IMR-90 (cell line): ENCODE results near the gene NNAT. TPM values are rescaled to one million over a fixed set of nuclear protein-coding genes. Genes with fewer than 3 reads are reported as not detected.

Source experiments
- ATAC-seq: fragments of 200-7000 bp; cut with Tn5 transposase; 2 replicates; pipeline ENCODE4 v1.9.1; 2020; ENCODE audit warnings: low read depth, mild to moderate bottlenecking, moderate library complexity
- BruUV-seq: library from RNA; stranded (reverse); fragments of 400-500 nt; replicated peaks from 2 replicates; lab custom pipeline; 2021; lab: Mats Ljungman, UMichigan
- CTCF ChIA-PET: fragments of 300-600 bp; formaldehyde crosslinking; extraction: SDS; loops from one replicate; lab custom pipeline; 2021; ENCODE audit warnings: antibody characterized with exemption; lab: Yijun Ruan, JAX
- POLR2A ChIA-PET: fragments of 300-600 bp; sonication (Branson Sonifier 250); formaldehyde crosslinking; loops from one replicate; lab custom pipeline; 2022; ENCODE audit warnings: antibody characterized with exemption; ENCODE audit not compliant: unreplicated experiment; lab: Charles Lee
- DNase-seq: peaks from one replicate; pipeline ENCODE4 v3.0.0; 2013
- H2AFZ ChIP-seq: replicated peaks from 2 replicates; pipeline ENCODE3; 2013; ENCODE audit warnings: low read length, mild to moderate bottlenecking; ENCODE audit not compliant: poor library complexity
- H2AK5ac ChIP-seq: 2 replicates; pipeline ENCODE4 v1.6.1; 2013; ENCODE audit warnings: low read depth, low read length, inconsistent platforms
- H2AK9ac ChIP-seq: replicated peaks from 2 replicates; pipeline ENCODE3; 2013; ENCODE audit warnings: mild to moderate bottlenecking, low read depth, low read length, moderate library complexity; ENCODE audit not compliant: poor library complexity
- H2BK120ac ChIP-seq: 2 replicates; pipeline ENCODE4 v1.6.1; 2013; ENCODE audit warnings: low read depth, low read length, inconsistent platforms
- H2BK15ac ChIP-seq: 3 replicates; pipeline ENCODE4 v1.6.1; 2013; ENCODE audit warnings: low read depth, low read length, inconsistent platforms
- H2BK20ac ChIP-seq: 2 replicates; pipeline ENCODE4 v1.6.1; 2013; ENCODE audit warnings: low read depth, mild to moderate bottlenecking, inconsistent platforms, low read length, moderate library complexity
- H2BK5ac ChIP-seq: 2 replicates; pipeline ENCODE4 v1.6.1; 2013; ENCODE audit warnings: mild to moderate bottlenecking, low read depth, low read length, inconsistent platforms; ENCODE audit not compliant: poor library complexity, severe bottlenecking
- H3K14ac ChIP-seq: replicated peaks from 2 replicates; pipeline ENCODE4 v1.6.1; 2013; ENCODE audit warnings: low read depth, low read length, inconsistent platforms
- H3K18ac ChIP-seq: 2 replicates; pipeline ENCODE4 v1.6.1; 2013; ENCODE audit warnings: low read depth, low read length, control low read depth
- H3K23ac ChIP-seq: 2 replicates; pipeline ENCODE4 v1.6.1; 2013; ENCODE audit warnings: low read depth, low read length, inconsistent platforms
- H3K27ac ChIP-seq: 2 replicates; pipeline ENCODE4 v1.5.1; 2013; ENCODE audit warnings: mild to moderate bottlenecking, control low read depth, low read length; ENCODE audit not compliant: insufficient read depth
- H3K27me3 ChIP-seq: 2 replicates; pipeline ENCODE4 v1.6.1; 2013; ENCODE audit warnings: low read length; ENCODE audit not compliant: control insufficient read depth, insufficient read depth
- H3K36me3 ChIP-seq: 2 replicates; pipeline ENCODE4 v1.6.1; 2013; ENCODE audit warnings: low read length, mixed read lengths; ENCODE audit not compliant: control insufficient read depth, insufficient read depth
- H3K4ac ChIP-seq: 2 replicates; pipeline ENCODE4 v1.6.1; 2013; ENCODE audit warnings: low read depth, low read length, inconsistent platforms
- H3K4me1 ChIP-seq: 2 replicates; pipeline ENCODE4 v1.6.1; 2013; ENCODE audit warnings: low read length, mixed read lengths; ENCODE audit not compliant: control insufficient read depth, insufficient read depth
- H3K4me2 ChIP-seq: 2 replicates; pipeline ENCODE4 v1.6.1; 2013; ENCODE audit warnings: low read depth, mild to moderate bottlenecking, control low read depth, low read length, moderate library complexity
- H3K4me3 ChIP-seq: 2 replicates; pipeline ENCODE4 v1.5.1; 2013; ENCODE audit warnings: low read depth, mild to moderate bottlenecking, control low read depth, low read length, moderate library complexity; ENCODE audit not compliant: insufficient read depth
- H3K56ac ChIP-seq: 2 replicates; pipeline ENCODE4 v1.6.1; 2013; ENCODE audit warnings: low read length, inconsistent platforms; ENCODE audit not compliant: insufficient read depth; ENCODE audit errors: extremely low read depth
- H3K79me1 ChIP-seq, 2 experiments: 2 replicates each; pipeline ENCODE4 v1.6.1; 2013; ENCODE audit warnings: low read length in 2 of 2, inconsistent platforms in 1 of 2, low read depth in 1 of 2
- H3K9ac ChIP-seq: 2 replicates; pipeline ENCODE4 v1.6.1; 2013; ENCODE audit warnings: low read depth, low read length, control low read depth
- H3K9me1 ChIP-seq: 2 replicates; pipeline ENCODE4 v1.6.1; 2013; ENCODE audit warnings: low read length, inconsistent platforms; ENCODE audit not compliant: insufficient read depth
- H3K9me3 ChIP-seq: 2 replicates; pipeline ENCODE4 v1.6.1; 2013; ENCODE audit warnings: low read length; ENCODE audit not compliant: control insufficient read depth, insufficient read depth
- H4K20me1 ChIP-seq: 2 replicates; pipeline ENCODE4 v1.6.1; 2013; ENCODE audit warnings: low read length, inconsistent platforms; ENCODE audit not compliant: insufficient read depth
- H4K5ac ChIP-seq: 2 replicates; pipeline ENCODE4 v1.6.1; 2013; ENCODE audit warnings: mild to moderate bottlenecking, low read depth, low read length, control low read depth
- H4K8ac ChIP-seq, 2 experiments: 2 replicates each; pipeline ENCODE4 v1.6.1; 2013; ENCODE audit warnings: low read depth in 2 of 2, low read length in 2 of 2, control low read depth in 1 of 2, inconsistent platforms in 1 of 2
- H4K91ac ChIP-seq: 2 replicates; pipeline ENCODE4 v1.6.1; 2013; ENCODE audit warnings: low read depth, low read length, inconsistent platforms; ENCODE audit not compliant: insufficient read depth
- BHLHE40 ChIP-seq: fragments of 150-350 bp; IDR thresholded peaks from 2 replicates; pipeline ENCODE4 v1.6.1; 2016; ENCODE audit warnings: mild to moderate bottlenecking, low read depth, low read length
- CEBPB ChIP-seq: IDR thresholded peaks from 2 replicates; pipeline ENCODE4 v1.6.1; 2012; ENCODE audit warnings: low read depth, low read length, improper control_type of control experiment
- CHD1 ChIP-seq: IDR thresholded peaks from 2 replicates; pipeline ENCODE4 v1.6.1; 2012; ENCODE audit warnings: low read depth, low read length, improper control_type of control experiment
- CTCF ChIP-seq: conservative IDR thresholded peaks from 2 replicates; pipeline ENCODE4 v1.5.1; 2012; ENCODE audit warnings: mild to moderate bottlenecking, low read depth, low read length, improper control_type of control experiment
- FOS ChIP-seq: fragments of 150-350 bp; IDR thresholded peaks from 2 replicates; pipeline ENCODE4 v1.6.1; 2016; ENCODE audit warnings: low read depth, low read length
- MAFK ChIP-seq: IDR thresholded peaks from 2 replicates; pipeline ENCODE4 v1.6.1; 2012; ENCODE audit warnings: low read depth, low read length, improper control_type of control experiment
- MAZ ChIP-seq: IDR thresholded peaks from 2 replicates; pipeline ENCODE4 v1.6.1; 2012; ENCODE audit warnings: low read depth, mild to moderate bottlenecking, low read length, improper control_type of control experiment, moderate library complexity, borderline replicate concordance
- MXI1 ChIP-seq: IDR thresholded peaks from 2 replicates; pipeline ENCODE4 v1.6.1; 2012; ENCODE audit warnings: low read depth, mild to moderate bottlenecking, low read length, moderate library complexity, borderline replicate concordance
- NFE2L2 ChIP-seq: fragments of 150-350 bp; IDR thresholded peaks from 2 replicates; pipeline ENCODE4 v1.6.1; 2016; ENCODE audit warnings: low read depth, mild to moderate bottlenecking, low read length
- POLR2A ChIP-seq: IDR thresholded peaks from 2 replicates; pipeline ENCODE4 v1.6.1; 2012; ENCODE audit warnings: mild to moderate bottlenecking, low read depth, low read length
- RCOR1 ChIP-seq: IDR thresholded peaks from 2 replicates; pipeline ENCODE4 v1.6.1; 2012; ENCODE audit warnings: mild to moderate bottlenecking, low read length, improper control_type of control experiment; ENCODE audit not compliant: insufficient replicate concordance
- RFX5 ChIP-seq: IDR thresholded peaks from 2 replicates; pipeline ENCODE4 v1.8.0; 2012; ENCODE audit warnings: low read depth, mild to moderate bottlenecking, low read length, moderate library complexity
- SMC3 ChIP-seq: fragments of 150-350 bp; IDR thresholded peaks from 2 replicates; pipeline ENCODE4 v1.6.1; 2016; ENCODE audit warnings: low read depth, mild to moderate bottlenecking, antibody characterized with exemption, low read length, moderate library complexity
- WGBS, 2 experiments: methylation state at CpG; one replicate each; pipeline versions ENCODE4 v1.1.5 to v1.1.7; 2013; ENCODE audit warnings: missing lambda C conversion rate in 2 of 2; ENCODE audit not compliant: insufficient read length in 1 of 2; ENCODE audit errors: extremely low coverage in 2 of 2; 5-methylcytosine and 5-hydroxymethylcytosine counted together
- dilution Hi-C: fragments of 300-500 bp; cut with HindIII; formaldehyde crosslinking; loops from one replicate; pipeline ENCODE4 v1.14.3; 2018; ENCODE audit warnings: low sequenced_read_pairs; ENCODE audit not compliant: unreplicated experiment
- in situ Hi-C: fragments of 300-500 bp; cut with MboI; formaldehyde crosslinking; loops from 3 replicates; pipeline ENCODE4 v1.14.3; 2019; ENCODE audit warnings: low sequenced_read_pairs, inconsistent platforms, mixed read lengths
- intact Hi-C: fragments of 100-400 bp; cut with micrococcal nuclease; formaldehyde crosslinking; loops from 2 replicates; pipeline ENCODE4 v1.10.0; 2022
- polyA plus RNA-seq, 3 experiments: library from polyadenylated mRNA; depleted of rRNA; stranded (reverse); fragments of >200 nt; gene quantifications; 2 replicates each; pipeline ENCODE4 v1.2.3, GENCODE V29; 2012; ENCODE audit warnings: low replicate concordance in 1 of 3
- total RNA-seq: library from RNA; depleted of rRNA; stranded (reverse); fragments of >200 nt; gene quantifications from 2 replicates; pipeline ENCODE4 v1.2.3, GENCODE V29; 2012

NNAT gene
- total and polyA plus RNA-seq, 2 of the 4 experiments (the other 2 are of a cell fraction): 2.0 to 6.5 TPM

DNA sequence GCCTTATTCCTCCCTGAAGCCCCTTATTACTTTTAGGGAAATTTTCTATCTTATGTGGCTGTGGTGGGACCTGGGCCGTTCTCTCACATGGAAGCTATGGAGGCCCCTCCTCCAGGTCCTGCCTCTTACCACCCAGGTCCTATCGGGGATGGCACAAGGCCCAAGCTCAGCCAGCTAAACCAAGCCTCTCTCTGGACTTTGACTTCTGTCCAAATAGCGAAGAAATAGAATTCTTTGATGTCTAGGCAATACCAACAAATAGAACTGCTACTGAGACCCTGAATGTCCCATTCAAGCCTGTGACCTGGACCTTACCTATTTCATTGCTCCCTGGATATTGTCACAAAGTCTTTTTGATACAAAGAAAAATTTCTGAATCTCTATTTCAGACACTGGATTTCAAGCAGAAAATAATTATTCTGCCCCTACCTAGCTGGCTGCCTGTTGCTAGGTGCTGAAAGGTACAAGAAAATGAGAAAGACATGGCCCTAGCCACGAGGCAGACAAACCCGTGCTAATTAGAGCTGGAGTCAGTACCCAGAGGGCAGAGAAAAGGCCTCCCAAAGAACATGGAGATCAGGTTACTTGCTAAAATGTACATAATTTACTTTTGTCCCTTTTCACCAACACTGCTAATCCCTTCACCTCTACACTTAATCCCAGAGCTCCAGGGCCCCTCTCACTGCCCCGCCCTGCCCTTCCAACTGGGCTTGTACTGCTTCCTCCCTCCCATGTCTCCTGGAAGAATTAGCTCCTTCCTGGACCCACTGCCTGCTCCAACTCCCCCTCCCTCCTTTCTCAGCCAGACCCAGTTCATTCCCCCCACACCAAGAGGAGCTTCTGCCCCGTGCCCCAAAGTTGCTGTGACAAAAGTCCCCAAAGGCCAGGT lies 15.5 kb upstream of the NNAT start (continued):
- no peak for TF ChIP-seq POLR2A
- no peak for TF ChIP-seq FOS

DNA sequence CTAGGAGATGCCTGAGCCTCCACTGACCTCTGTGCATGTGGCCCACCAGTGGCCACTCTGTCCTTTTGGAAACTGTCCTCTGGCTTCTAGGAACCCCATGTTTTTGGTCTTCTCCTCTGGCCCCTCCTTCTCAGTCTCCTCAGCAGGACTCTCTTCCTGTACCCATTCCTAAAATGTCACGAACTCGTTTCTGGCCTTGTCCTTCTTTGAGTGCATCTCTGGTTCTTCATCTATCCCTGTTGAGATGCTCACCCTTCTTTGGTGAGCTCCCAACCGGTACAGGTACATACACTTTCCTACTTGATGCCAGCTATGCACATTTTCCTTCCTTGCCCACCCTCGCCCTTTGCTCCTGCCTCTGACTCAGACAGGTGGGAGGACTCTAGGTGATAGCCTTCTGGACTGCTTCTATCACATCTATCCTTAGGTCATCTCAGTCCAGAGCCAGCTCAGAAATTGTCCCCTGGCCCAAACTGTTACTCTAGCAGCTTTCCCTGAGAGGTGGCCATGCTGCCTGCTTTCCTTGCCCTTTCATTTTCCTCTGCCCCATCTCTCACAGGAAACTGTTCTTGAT lies 14.8 kb upstream of the NNAT start:
- H2AFZ ChIP-seq: no peak overlapping the region
- CTCF ChIA-PET: interaction anchor here (0.6 kb wide), 1 partner anchor 43 kb away, joined by 3 read pairs; no protein-coding TSS in a partner anchor
- H3K36me3 ChIP-seq: peaks cover 12% of the 10 kb centered on the region
- H2BK20ac ChIP-seq: no peak overlapping the region
- no TSS peak for BruUV-seq
- H3K4me1 ChIP-seq: peaks cover 2% of the 10 kb centered on the region; the same call in 1 of the 2 replicates
- H2AK5ac ChIP-seq: no peak overlapping the region
- no peak overlapping the region for H2BK120ac ChIP-seq
- H3K14ac ChIP-seq: no peak overlapping the region
- peaks cover 16 to 48% of the 10 kb centered on the region in 2 experiments for H3K79me1 ChIP-seq
- WGBS, 2 experiments: 90% methylated on average over 2 of the region's 4 CpGs; no CpG with 5 or more reads in 1 of the 2 experiments
- ATAC-seq: no peak
- H3K9me3 ChIP-seq: no peaks in the 10 kb centered on the region
- TF ChIP-seq RCOR1 (no peak), BHLHE40 (no peak), CTCF (no peak), MAZ (no peak), SMC3 (no peak), CHD1 (no peak), MAFK (no peak), RFX5 (no peak), CEBPB (no peak), NFE2L2 (no peak), MXI1 (no peak)
- no peak overlapping the region for H2AK9ac ChIP-seq
- H3K56ac ChIP-seq: no peak overlapping the region
- dilution Hi-C loops (no loop called here), in situ Hi-C loops (no loop called here), intact Hi-C loops (no loop called here)
- H3K9me1 ChIP-seq: peaks cover 35% of the 10 kb centered on the region
- H3K18ac ChIP-seq: no peak overlapping the region
- no peak overlapping the region for H3K23ac ChIP-seq
- no peak overlapping the region for H4K5ac ChIP-seq
- H3K4me3 ChIP-seq: no peak overlapping the region
- H3K9ac ChIP-seq: no peak overlapping the region
- H4K8ac ChIP-seq: no peak overlapping the region
- POLR2A ChIA-PET: no interaction called here
- H4K20me1 ChIP-seq: peaks cover 27% of the 10 kb centered on the region; the same call in 1 of the 2 replicates
- H2BK5ac ChIP-seq: no peak overlapping the region
- H3K4ac ChIP-seq: no peak overlapping the region
- H3K27ac ChIP-seq: no peak overlapping the region
- no peak for DNase-seq
- H3K27me3 ChIP-seq: no peaks in the 10 kb centered on the region
- H2BK15ac ChIP-seq: no peak overlapping the region
- no peak overlapping the region for H3K4me2 ChIP-seq
- no peak overlapping the region for H4K91ac ChIP-seq
